Measurements from ENCODE around the gene KLHDC7A. TPM values are rescaled to one million over a fixed set of nuclear protein-coding genes. Genes with fewer than 3 reads are reported as not detected.

Gene KLHDC7A
- total and polyA plus RNA-seq, 2 of the 4 experiments (the other 2 are of a cell fraction): not detected

- no peak overlapping the region for H3K4me2 ChIP-seq (ENCODE audit: low read depth, low read length)
- H3K18ac ChIP-seq (ENCODE audit: low read depth, low read length): no peak overlapping the region
- H2BK20ac ChIP-seq (ENCODE audit: low read depth, low read length): no peak overlapping the region
- H4K5ac ChIP-seq (ENCODE audit: low read depth, low read length): no peak overlapping the region
- BruUV-seq (replicated peaks): no TSS peak
- no peak overlapping the region for H3K9ac ChIP-seq (ENCODE audit: low read depth, low read length)
- no peak overlapping the region for H4K8ac ChIP-seq (ENCODE audit: low read depth in 2 of 2, low read length in 2 of 2)
- H2BK120ac ChIP-seq (ENCODE audit: low read depth, low read length): no peak overlapping the region
- H2AFZ ChIP-seq (replicated peaks; ENCODE audit: low read length, poor library complexity): no peak overlapping the region
- H3K23ac ChIP-seq (ENCODE audit: low read depth, low read length): no peak overlapping the region
- no peak overlapping the region for H2AK5ac ChIP-seq (ENCODE audit: low read depth, low read length)
- ChIA-PET CTCF (no interaction called here), POLR2A (ENCODE audit: unreplicated experiment) (no interaction called here)
- H3K4me3 ChIP-seq (ENCODE audit: insufficient read depth, low read depth, low read length): no peak overlapping the region
- DNase-seq (no peak), ATAC-seq (ENCODE audit: low read depth) (no peak)
- TF ChIP-seq ELK1 (IDR thresholded peaks at IDR 0.05; ENCODE audit: borderline replicate concordance, low read depth, low read length) (no peak), MXI1 (IDR thresholded peaks at IDR 0.05; ENCODE audit: borderline replicate concordance, low read depth, low read length) (no peak), NFE2L2 (IDR thresholded peaks at IDR 0.05; ENCODE audit: low read depth, low read length) (no peak), FOS (IDR thresholded peaks at IDR 0.05; ENCODE audit: low read depth, low read length) (no peak), MAFK (IDR thresholded peaks at IDR 0.05; ENCODE audit: low read depth, low read length) (no peak), POLR2A (IDR thresholded peaks at IDR 0.05; ENCODE audit: low read depth, low read length) (no peak), MAZ (IDR thresholded peaks at IDR 0.05; ENCODE audit: borderline replicate concordance, low read depth, low read length) (no peak), RAD21 (IDR thresholded peaks at IDR 0.05; ENCODE audit: low read length) (no peak), RCOR1 (IDR thresholded peaks at IDR 0.05; ENCODE audit: insufficient replicate concordance, low read length) (no peak), CEBPB (IDR thresholded peaks at IDR 0.05; ENCODE audit: low read depth, low read length) (no peak), BHLHE40 (IDR thresholded peaks at IDR 0.05; ENCODE audit: low read depth, low read length) (no peak)
- TF ChIP-seq, protein P1, sequence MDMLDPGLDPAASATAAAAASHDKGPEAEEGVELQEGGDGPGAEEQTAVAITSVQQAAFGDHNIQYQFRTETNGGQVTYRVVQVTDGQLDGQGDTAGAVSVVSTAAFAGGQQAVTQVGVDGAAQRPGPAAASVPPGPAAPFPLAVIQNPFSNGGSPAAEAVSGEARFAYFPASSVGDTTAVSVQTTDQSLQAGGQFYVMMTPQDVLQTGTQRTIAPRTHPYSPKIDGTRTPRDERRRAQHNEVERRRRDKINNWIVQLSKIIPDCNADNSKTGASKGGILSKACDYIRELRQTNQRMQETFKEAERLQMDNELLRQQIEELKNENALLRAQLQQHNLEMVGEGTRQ (IDR thresholded peaks at IDR 0.05; ENCODE audit: low read depth, low read length): no peak
- TF ChIP-seq, protein P2, sequence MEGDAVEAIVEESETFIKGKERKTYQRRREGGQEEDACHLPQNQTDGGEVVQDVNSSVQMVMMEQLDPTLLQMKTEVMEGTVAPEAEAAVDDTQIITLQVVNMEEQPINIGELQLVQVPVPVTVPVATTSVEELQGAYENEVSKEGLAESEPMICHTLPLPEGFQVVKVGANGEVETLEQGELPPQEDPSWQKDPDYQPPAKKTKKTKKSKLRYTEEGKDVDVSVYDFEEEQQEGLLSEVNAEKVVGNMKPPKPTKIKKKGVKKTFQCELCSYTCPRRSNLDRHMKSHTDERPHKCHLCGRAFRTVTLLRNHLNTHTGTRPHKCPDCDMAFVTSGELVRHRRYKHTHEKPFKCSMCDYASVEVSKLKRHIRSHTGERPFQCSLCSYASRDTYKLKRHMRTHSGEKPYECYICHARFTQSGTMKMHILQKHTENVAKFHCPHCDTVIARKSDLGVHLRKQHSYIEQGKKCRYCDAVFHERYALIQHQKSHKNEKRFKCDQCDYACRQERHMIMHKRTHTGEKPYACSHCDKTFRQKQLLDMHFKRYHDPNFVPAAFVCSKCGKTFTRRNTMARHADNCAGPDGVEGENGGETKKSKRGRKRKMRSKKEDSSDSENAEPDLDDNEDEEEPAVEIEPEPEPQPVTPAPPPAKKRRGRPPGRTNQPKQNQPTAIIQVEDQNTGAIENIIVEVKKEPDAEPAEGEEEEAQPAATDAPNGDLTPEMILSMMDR (conservative IDR thresholded peaks at IDR 0.05; ENCODE audit: low read depth, low read length): no peak
- no CpG with 5 or more reads among the region's 3 CpGs for WGBS, 2 experiments (ENCODE audit: extremely low coverage in 2 of 2, insufficient read length in 1 of 2)
- H3K4me1 ChIP-seq (ENCODE audit: control insufficient read depth, insufficient read depth, low read length): no peaks in the 10 kb centered on the region
- H4K91ac ChIP-seq (ENCODE audit: insufficient read depth, low read depth, low read length): no peak overlapping the region
- intact Hi-C loops (cut with micrococcal nuclease) (no loop called here), in situ Hi-C loops (cut with MboI; ENCODE audit: low sequenced_read_pairs) (no loop called here), dilution Hi-C loops (cut with HindIII; ENCODE audit: low sequenced_read_pairs, unreplicated experiment) (no loop called here)
- no peak overlapping the region for H2BK5ac ChIP-seq (ENCODE audit: low read depth, low read length, poor library complexity, severe bottlenecking)
- H3K56ac ChIP-seq (ENCODE audit: extremely low read depth, insufficient read depth, low read length): no peak overlapping the region
- H3K36me3 ChIP-seq (ENCODE audit: control insufficient read depth, insufficient read depth, low read length): no peaks in the 10 kb centered on the region
- H3K79me1 ChIP-seq (ENCODE audit: low read depth in 1 of 2, low read length in 2 of 2): no peaks in the 10 kb centered on the region
- peaks cover 32% of the 10 kb centered on the region for H3K9me3 ChIP-seq (ENCODE audit: control insufficient read depth, insufficient read depth, low read length)
- no peak overlapping the region for H2BK15ac ChIP-seq (ENCODE audit: low read depth, low read length)
- no peaks in the 10 kb centered on the region for H4K20me1 ChIP-seq (ENCODE audit: insufficient read depth, low read length)
- H3K27me3 ChIP-seq (ENCODE audit: control insufficient read depth, insufficient read depth, low read length): no peaks in the 10 kb centered on the region
- H3K9me1 ChIP-seq (ENCODE audit: insufficient read depth, low read length): no peaks in the 10 kb centered on the region
- H3K14ac ChIP-seq (replicated peaks; ENCODE audit: low read depth, low read length): no peak overlapping the region
- no peak overlapping the region for H2AK9ac ChIP-seq (replicated peaks; ENCODE audit: low read depth, low read length, poor library complexity)
- H3K4ac ChIP-seq (ENCODE audit: low read depth, low read length): no peak overlapping the region
- no peak overlapping the region for H3K27ac ChIP-seq (ENCODE audit: insufficient read depth, low read length)
Measured at GRCh38 chr1:18484276-18484675, 3.5 kb downstream of the KLHDC7A start.

All from IMR-90 (cell line).